K562 (cell line): Measurements from ENCODE around the gene TPM4. TPM values are rescaled to one million over a fixed set of nuclear protein-coding genes. Genes with fewer than 3 reads are reported as not detected.

Experiments used
- ATAC-seq: fragments of 200-7000 bp; cut with Tn5 transposase; 3 replicates; pipeline ENCODE4 v1.9.1; 2020; ENCODE audit warnings: moderate library complexity
- BruUV-seq: library from RNA; stranded (reverse); fragments of 400-500 nt; replicated peaks from 2 replicates; lab custom pipeline; 2021; lab: Mats Ljungman, UMichigan
- CTCF ChIA-PET: fragments of 300-600 bp; formaldehyde crosslinking; extraction: SDS; loops from one replicate; lab custom pipeline; 2021; ENCODE audit warnings: low intra/inter-chr PET ratio; lab: Yijun Ruan, JAX
- POLR2A ChIA-PET: fragments of 300-600, 350-650 bp; sonication (Branson Sonifier 250); formaldehyde crosslinking; extraction: SDS; loops from one replicate; lab custom pipeline; 2021; ENCODE audit warnings: antibody characterized with exemption, inconsistent platforms; lab: Yijun Ruan, JAX
- DNase-seq, 4 experiments: peaks; one replicate each; pipeline versions ENCODE4 v3.0.0 to v3.0.0-alpha.2; 2011 to 2018; ENCODE audit warnings: low spot score in 3 of 4, mixed read lengths in 3 of 4; ENCODE audit errors: extremely low read depth in 1 of 4
- FAIRE-seq: peaks from 2 replicates; lab custom pipeline; 2011; peaks lifted over from hg19 to GRCh38; lab: Jason Lieb, UNC
- H2AFZ ChIP-seq: 2 replicates; pipeline ENCODE4 v1.6.0; 2011; ENCODE audit warnings: low read depth, low read length, control low read depth, inconsistent platforms
- H3K27ac ChIP-seq: fragments of 200-600 bp; 3 replicates; pipeline ENCODE4 v1.8.0; 2011; ENCODE audit warnings: low read depth, mild to moderate bottlenecking, control low read depth, inconsistent platforms, low read length, moderate library complexity, mixed read lengths; ENCODE audit errors: extremely low read depth
- H3K27me3 ChIP-seq, 2 experiments: fragments of 300-600 bp in 1 of 2; 2 replicates in 1 of 2; 3 replicates in 1 of 2; pipeline versions ENCODE4 v1.6.0 to v1.8.0; 2011; ENCODE audit warnings: inconsistent platforms in 2 of 2, low read length in 2 of 2, mild to moderate bottlenecking in 1 of 2, mixed read lengths in 1 of 2, moderate library complexity in 1 of 2; ENCODE audit not compliant: control insufficient read depth in 2 of 2, insufficient read depth in 2 of 2
- H3K36me3 ChIP-seq: fragments of 300-600 bp; 3 replicates; pipeline ENCODE4 v1.8.0; 2011; ENCODE audit warnings: mild to moderate bottlenecking, low read length, inconsistent platforms; ENCODE audit not compliant: control insufficient read depth, insufficient read depth
- H3K4me1 ChIP-seq, 2 experiments: fragments of 200-600 bp in 1 of 2; replicated peaks in 1 of 2; 2 replicates in 1 of 2; 3 replicates in 1 of 2; pipeline versions ENCODE4 v1.5.1 to v1.8.0; 2011; ENCODE audit warnings: inconsistent platforms in 2 of 2, low read length in 2 of 2, mild to moderate bottlenecking in 1 of 2, mixed read lengths in 1 of 2, moderate library complexity in 1 of 2; ENCODE audit not compliant: control insufficient read depth in 2 of 2, insufficient read depth in 2 of 2
- H3K4me2 ChIP-seq: 2 replicates; pipeline ENCODE4 v1.6.1; 2011; ENCODE audit warnings: low read length, control low read depth, inconsistent platforms, mixed read lengths; ENCODE audit not compliant: insufficient read depth
- H3K4me3 ChIP-seq: fragments of 200-600 bp; sonication (generic), shearing (Covaris generic); 2 replicates; pipeline ENCODE4 v1.5.1; 2016; ENCODE audit warnings: control low read depth, inconsistent platforms
- H3K79me2 ChIP-seq: fragments of 200-600 bp; 3 replicates; pipeline ENCODE4 v1.8.0; 2011; ENCODE audit warnings: low read length, inconsistent platforms; ENCODE audit not compliant: control insufficient read depth, insufficient read depth
- H3K9ac ChIP-seq, 2 experiments: 2 replicates each; pipeline versions ENCODE4 v1.6.0 to v1.6.1; 2011; ENCODE audit warnings: low read depth in 2 of 2, low read length in 2 of 2, control low read depth in 1 of 2, inconsistent platforms in 1 of 2, mild to moderate bottlenecking in 1 of 2, mixed read lengths in 1 of 2; ENCODE audit not compliant: insufficient read depth in 1 of 2
- H3K9me1 ChIP-seq: one replicate; pipeline ENCODE4 v1.6.0; 2011; ENCODE audit warnings: inconsistent platforms, mild to moderate bottlenecking, low read length, moderate library complexity; ENCODE audit not compliant: control insufficient read depth, insufficient read depth
- H3K9me3 ChIP-seq: replicated peaks from 2 replicates; pipeline ENCODE4 v1.5.1; 2011; ENCODE audit warnings: low read depth, low read length, inconsistent platforms; ENCODE audit not compliant: control insufficient read depth, insufficient read depth
- H4K20me1 ChIP-seq: replicated peaks from 2 replicates; pipeline ENCODE4 v1.6.1; 2011; ENCODE audit warnings: low read length, inconsistent platforms, mixed read lengths; ENCODE audit not compliant: control insufficient read depth, insufficient read depth
- ASH1L ChIP-seq: fragments of 450-650 bp; IDR thresholded peaks from 2 replicates; pipeline ENCODE4 v1.6.1; 2018; ENCODE audit warnings: borderline replicate concordance, mild to moderate bottlenecking, low read depth; ENCODE audit not compliant: partially characterized antibody
- CTCFL ChIP-seq: IDR thresholded peaks from 2 replicates; pipeline ENCODE4 v1.6.1; 2011; ENCODE audit warnings: borderline replicate concordance, low read depth, mild to moderate bottlenecking, moderate library complexity, low read length; ENCODE audit not compliant: insufficient read depth, poor library complexity, severe bottlenecking
- ESRRB ChIP-seq: fragments of 250-450 bp; sonication (Bioruptor Pico); IDR thresholded peaks from 2 replicates; pipeline ENCODE4 v1.5.0; 2020; ENCODE audit warnings: mild to moderate bottlenecking, moderate library complexity, borderline replicate concordance
- MED1 ChIP-seq: sonication (generic); formaldehyde crosslinking; IDR thresholded peaks from 2 replicates; pipeline ENCODE4 v1.8.1; 2023; ENCODE audit warnings: missing genetic modification reagents, borderline replicate concordance
- OTX1 ChIP-seq: fragments of 450-650 bp; formaldehyde crosslinking; IDR thresholded peaks from 2 replicates; pipeline ENCODE4 v1.4.0; 2022; ENCODE audit warnings: mild to moderate bottlenecking
- TAF9B ChIP-seq: fragments of 450-650 bp; IDR thresholded peaks from 2 replicates; pipeline ENCODE4 v1.6.1; 2018; ENCODE audit warnings: mild to moderate bottlenecking; ENCODE audit not compliant: partially characterized antibody
- TBL1XR1 ChIP-seq, 2 experiments: IDR thresholded peaks; 2 replicates each; pipeline ENCODE4 v1.6.1; 2012; ENCODE audit warnings: improper control_type of control experiment in 2 of 2, low read length in 2 of 2, mild to moderate bottlenecking in 1 of 2
- ZNF280A ChIP-seq: fragments of 450-650 bp; IDR thresholded peaks from 2 replicates; pipeline ENCODE4 v1.6.1; 2018; ENCODE audit warnings: mild to moderate bottlenecking, low read depth; ENCODE audit not compliant: partially characterized antibody
- ZNF445 ChIP-seq: fragments of 250-450 bp; sonication (Bioruptor Pico); IDR thresholded peaks from 2 replicates; pipeline ENCODE4 v1.4.0; 2020; ENCODE audit warnings: low read depth, mild to moderate bottlenecking, moderate library complexity
- ZNF644 ChIP-seq: fragments of 200-800 bp; sonication (Bioruptor generic); IDR thresholded peaks from 2 replicates; pipeline ENCODE4 v1.6.1; 2016; ENCODE audit warnings: low read depth, missing genetic modification characterization, missing compliant biosample characterization
- ZNF717 ChIP-seq: fragments of 250-450 bp; sonication (Bioruptor Pico); IDR thresholded peaks from 2 replicates; pipeline ENCODE4 v1.5.0; 2021
- WGBS: fragments of 100-300 bp; shearing (Covaris generic); methylation state at CpG from one replicate; pipeline ENCODE4 v1.1.6; 2016; ENCODE audit warnings: low coverage, mixed read lengths; ENCODE audit not compliant: insufficient coverage; ENCODE audit errors: missing lambda C conversion rate; 5-methylcytosine and 5-hydroxymethylcytosine counted together
- in situ Hi-C: fragments of 300-500 bp; cut with MboI; formaldehyde crosslinking; loops from 4 replicates; pipeline ENCODE4 v1.15.0; 2018; ENCODE audit warnings: inconsistent platforms, mixed read lengths
- intact Hi-C: fragments of 100-400 bp; cut with micrococcal nuclease; formaldehyde crosslinking; loops from 2 replicates; pipeline ENCODE4 v1.14.2; 2022
- polyA plus RNA-seq, 8 experiments: library from polyadenylated mRNA; depleted of rRNA in 4 of 8; stranded (reverse) in 5 of 8; unstranded in 3 of 8; fragments of >200 nt; fragmentation: Nextera tagmentation in 2 of 8; fragmentation: Illumina TruSeq in 1 of 8; extraction: Ambion mirVana in 2 of 8; extraction: Trizol in 1 of 8; gene quantifications; 2 replicates each; pipeline versions ENCODE4 v1.2.1 to v1.2.3, GENCODE V29; 2011 to 2014; ENCODE audit warnings: inconsistent platforms in 1 of 8, missing spikeins in 1 of 8
- total RNA-seq, 7 experiments: library from RNA; depleted of rRNA in 6 of 7; stranded (reverse); fragments of >200 nt in 6 of 7; fragmentation: Illumina TruSeq in 2 of 7; extraction: Trizol in 2 of 7; gene quantifications; 2 replicates each; pipeline versions ENCODE4 v1.2.1 to v1.2.3, GENCODE V29; 2011 to 2021; ENCODE audit warnings: low replicate concordance in 1 of 7

TPM4 gene
- total and polyA plus RNA-seq, 9 of the 15 experiments (the other 6 are each of a cell fraction or from before 2014, with no cell fraction given) = 28.1 to 111 (median 77.4) TPM

- no peaks in the 10 kb centered on the region for H3K36me3 ChIP-seq
- no peak overlapping the region for H3K27ac ChIP-seq
- H2AFZ ChIP-seq = no peak overlapping the region
- no peak overlapping the region for H3K4me2 ChIP-seq
- H3K4me3 ChIP-seq = no peak overlapping the region
- TF ChIP-seq ZNF644 (tag) (no peak), ZNF717 (no peak), ZNF280A (no peak), MED1 (CRISPR knock-in tag) (no peak), ZNF445 (CRISPR knock-in tag) (no peak), ASH1L (no peak), ESRRB (CRISPR knock-in tag) (no peak), TBL1XR1 (IDR thresholded peaks at IDR 0.05; ENCODE audit: low read length in 2 of 2) (no peak), OTX1 (no peak), TAF9B (no peak), CTCFL (no peak)
- TF ChIP-seq, all 486 proteins: peak for 0
- ChIA-PET POLR2A (no interaction called here), CTCF (no interaction called here)
- Histone ChIP-seq H3K9ac (no peak overlapping the region), H3K79me2 (no peaks in the 10 kb centered on the region), H3K9me1 (no peaks in the 10 kb centered on the region), H3K27me3 (0 out of 5 replicates have a peak, but pooled peaks cover 0 to 3% of the 10 kb centered on the region in 2 experiments), H3K9me3 (peaks cover 2% of the 10 kb centered on the region; the same call in 1 of the 2 replicates), H4K20me1 (no peaks in the 10 kb centered on the region), H3K4me1 (peaks cover 8 to 10% of the 10 kb centered on the region in 2 experiments; a peak in 4 of 5 replicates)
- intact Hi-C loops = no loop called here
- WGBS = 0% methylated on average over 2 of the region's 2 CpGs
- no TSS peak for BruUV-seq
- ATAC-seq (no peak), DNase-seq (no peak), FAIRE-seq (no peak)
- in situ Hi-C loops = no loop called here
These were observed 16.0 kb upstream of the TPM4 start for GRCh38 chr19:16060294-16060693.
